ENCODE results near the gene IGDCC3.

Gene IGDCC3

GRCh38 chr15:65318870-65319356 is 58.9 kb downstream of the IGDCC3 start:
- peak; percentile 87 for DNase-seq

GRCh38 chr15:65312400-65312916 is 65.3 kb downstream of the IGDCC3 start:
- no peak for DNase-seq

- DNase-seq: no peak
Measured at GRCh38 chr15:65311760-65312159, 66.0 kb downstream of the IGDCC3 start.

- no peak for DNase-seq
Measured at GRCh38 chr15:65310431-65311137, 67.2 kb downstream of the IGDCC3 start.

- no peak for DNase-seq
Measured at GRCh38 chr15:65309882-65310418, 67.9 kb downstream of the IGDCC3 start.

GRCh38 chr15:65307978-65308377 is 69.8 kb downstream of the IGDCC3 start:
- DNase-seq: no peak

- DNase-seq: no peak
Measured at GRCh38 chr15:65306551-65306950, 71.3 kb downstream of the IGDCC3 start.

GRCh38 chr15:65305776-65306175 is 72.0 kb downstream of the IGDCC3 start:
- no peak for DNase-seq

- no peak for DNase-seq
Measured at GRCh38 chr15:65305150-65305758, 72.5 kb downstream of the IGDCC3 start.

GRCh38 chr15:65304381-65305149 is 73.2 kb downstream of the IGDCC3 start, which contains the start of gene RNU5B-1:
RNU5B-1 (plus strand) TSS chr15:65304677.
- peak; percentile 83 for DNase-seq

GRCh38 chr15:65303687-65304380 is 74.0 kb downstream of the IGDCC3 start:
- peak; percentile 78 for DNase-seq

GRCh38 chr15:65302061-65302460 is 75.7 kb downstream of the IGDCC3 start:
- no peak for DNase-seq

GRCh38 chr15:65300924-65301441 is 76.8 kb downstream of the IGDCC3 start:
- no peak for DNase-seq

GRCh38 chr15:65298731-65299130 is 79.1 kb downstream of the IGDCC3 start:
- no peak for DNase-seq

- DNase-seq: no peak
Measured at GRCh38 chr15:65292938-65293518, 84.8 kb downstream of the IGDCC3 start.

GRCh38 chr15:65290228-65290627 is 87.6 kb downstream of the IGDCC3 start:
- no peak for DNase-seq

- no peak for DNase-seq
Measured at GRCh38 chr15:65289261-65289854, 88.4 kb downstream of the IGDCC3 start.

GRCh38 chr15:65287520-65287855 is 90.3 kb downstream of the IGDCC3 start:
- no peak for DNase-seq

- peak; percentile 90 for DNase-seq
Measured at GRCh38 chr15:65286704-65287519, 90.9 kb downstream of the IGDCC3 start, which contains the start of gene PARP16. PARP16 (minus strand) TSS chr15:65286883; CDS start chr15:65286426, 457 bp downstream.

- peak; percentile 59 for DNase-seq
Measured at GRCh38 chr15:65286069-65286703, 91.6 kb downstream of the IGDCC3 start.
